Transverse colon (tissue), 4 donors: ENCODE results near the gene GTPBP2.

Source experiments
- CTCF ChIP-seq, 5 experiments: fragments of 200-600 bp in 3 of 5; fragments of 450-650 bp in 2 of 5; sonication (generic) in 3 of 5; IDR thresholded peaks; 1 replicate in 2 of 5; 2 replicates in 3 of 5; pipeline ENCODE4 v1.5.1; 2016 to 2017; ENCODE audit warnings: antibody characterized with exemption in 5 of 5, inconsistent platforms in 3 of 5, mild to moderate bottlenecking in 2 of 5, moderate library complexity in 1 of 5
- EP300 ChIP-seq: sonication (generic); formaldehyde crosslinking; IDR thresholded peaks from one replicate; pipeline ENCODE4 v1.6.1; 2017; ENCODE audit warnings: antibody characterized with exemption, low read depth
- POLR2A ChIP-seq: fragments of 450-650 bp; IDR thresholded peaks from one replicate; pipeline ENCODE4 v1.6.1; 2016; ENCODE audit warnings: antibody characterized with exemption, mild to moderate bottlenecking, moderate library complexity
- POLR2AphosphoS5 ChIP-seq, 3 donors: sonication (generic); formaldehyde crosslinking; IDR thresholded peaks; one replicate each; pipeline ENCODE4 v1.6.1; 2016; ENCODE audit warnings: antibody characterized with exemption in 3 of 3

- TF ChIP-seq POLR2A, result no peak
- TF ChIP-seq CTCF (IDR thresholded peaks at IDR 0.05), result no peak
- no peak for TF ChIP-seq POLR2AphosphoS5 (IDR thresholded peaks at IDR 0.05)
- TF ChIP-seq EP300, result no peak
Observed at GRCh38 chr6:43606019-43606418, 23.0 kb downstream of the GTPBP2 start.
